ENCODE results near the gene ARID2.

ARID2 gene

GRCh38 chr12:45713078-45713477 lies 16.4 kb upstream of the ARID2 start:
- CTCF ChIA-PET: no interaction called here
- TF ChIP-seq ZNF140 (tag by site-specific recombination; IDR thresholded peaks at IDR 0.05) (no peak), ZNF341 (tag by site-specific recombination; IDR thresholded peaks at IDR 0.05; ENCODE audit: low read depth) (no peak), ZNF596 (tag by site-specific recombination; IDR thresholded peaks at IDR 0.05) (no peak)
- Histone ChIP-seq H3K36me3 (ENCODE audit: control insufficient read depth in 2 of 2, insufficient read depth in 1 of 2, low read length in 2 of 2) (no peaks in the 10 kb centered on the region), H3K4me3 (ENCODE audit: low read depth, low read length) (no peak overlapping the region), H3K4me1 (ENCODE audit: control insufficient read depth, insufficient read depth, low read length) (no peaks in the 10 kb centered on the region), H3K27ac (ENCODE audit: extremely low read depth, low read depth, low read length) (no peak overlapping the region), H3K9me3 (ENCODE audit: control insufficient read depth, insufficient read depth, low read depth, low read length) (no peaks in the 10 kb centered on the region)
- POLR2A ChIA-PET: no interaction called here

GRCh38 chr12:45718306-45718705 lies 11.2 kb upstream of the ARID2 start:
- H3K4me1 ChIP-seq (ENCODE audit: control insufficient read depth, insufficient read depth, low read length): no peaks in the 10 kb centered on the region
- ChIA-PET POLR2A (interaction anchor here (1.2 kb wide), 1 partner anchor 9 kb away, joined by 3 read pairs; no protein-coding TSS in a partner anchor), CTCF (interaction anchor here (0.7 to 0.9 kb wide), 2 partner anchors 174 to 548 kb away, joined by 3 to 4 read pairs; no protein-coding TSS in a partner anchor)
- H3K27ac ChIP-seq (ENCODE audit: extremely low read depth, low read depth, low read length): no peak overlapping the region
- no peaks in the 10 kb centered on the region for H3K36me3 ChIP-seq (ENCODE audit: control insufficient read depth in 2 of 2, insufficient read depth in 1 of 2, low read length in 2 of 2)
- no peak overlapping the region for H3K4me3 ChIP-seq (ENCODE audit: low read depth, low read length)
- no peaks in the 10 kb centered on the region for H3K9me3 ChIP-seq (ENCODE audit: control insufficient read depth, insufficient read depth, low read depth, low read length)
- TF ChIP-seq ZBTB49 (tag by site-specific recombination; IDR thresholded peaks at IDR 0.05; ENCODE audit: low read depth): no peak
- TF ChIP-seq ZBTB26 (tag by site-specific recombination; optimal IDR thresholded peaks at IDR 0.05): no peak
- TF ChIP-seq ZNF157 (tag by site-specific recombination; IDR thresholded peaks at IDR 0.05): no peak
- TF ChIP-seq ZNF404 (tag by site-specific recombination; IDR thresholded peaks at IDR 0.05): no peak
- no peak for TF ChIP-seq AEBP2 (tag by site-specific recombination; IDR thresholded peaks at IDR 0.05; ENCODE audit: borderline replicate concordance)
- TF ChIP-seq ZNF544 (tag by site-specific recombination; IDR thresholded peaks at IDR 0.05): no peak
- TF ChIP-seq ZBTB10 (tag by site-specific recombination; IDR thresholded peaks at IDR 0.05): no peak
- TF ChIP-seq SETDB1 (IDR thresholded peaks at IDR 0.05; ENCODE audit: insufficient read length, low read length): no peak
- no peak for TF ChIP-seq TCF7L2 (IDR thresholded peaks at IDR 0.05; ENCODE audit: borderline replicate concordance, low read depth, low read length)
- TF ChIP-seq ZNF645 (tag by site-specific recombination; IDR thresholded peaks at IDR 0.05): no peak
- TF ChIP-seq PRDM10 (tag by site-specific recombination; IDR thresholded peaks at IDR 0.05): no peak
- no peak for TF ChIP-seq ZNF518A (tag by site-specific recombination; conservative IDR thresholded peaks at IDR 0.05; ENCODE audit: low read depth)
- TF ChIP-seq ZFP41 (tag by site-specific recombination; IDR thresholded peaks at IDR 0.05; ENCODE audit: borderline replicate concordance): no peak

Measured in HEK293 (cell line).